ENCODE results near the gene SKIC8. TPM values are rescaled to one million over a fixed set of nuclear protein-coding genes. Genes with fewer than 3 reads are reported as not detected.

SKIC8 gene
- total RNA-seq (2014; rRNA removed; shearing (Covaris generic)): 64.0 and 74.8 TPM in 2 replicates

DNA sequence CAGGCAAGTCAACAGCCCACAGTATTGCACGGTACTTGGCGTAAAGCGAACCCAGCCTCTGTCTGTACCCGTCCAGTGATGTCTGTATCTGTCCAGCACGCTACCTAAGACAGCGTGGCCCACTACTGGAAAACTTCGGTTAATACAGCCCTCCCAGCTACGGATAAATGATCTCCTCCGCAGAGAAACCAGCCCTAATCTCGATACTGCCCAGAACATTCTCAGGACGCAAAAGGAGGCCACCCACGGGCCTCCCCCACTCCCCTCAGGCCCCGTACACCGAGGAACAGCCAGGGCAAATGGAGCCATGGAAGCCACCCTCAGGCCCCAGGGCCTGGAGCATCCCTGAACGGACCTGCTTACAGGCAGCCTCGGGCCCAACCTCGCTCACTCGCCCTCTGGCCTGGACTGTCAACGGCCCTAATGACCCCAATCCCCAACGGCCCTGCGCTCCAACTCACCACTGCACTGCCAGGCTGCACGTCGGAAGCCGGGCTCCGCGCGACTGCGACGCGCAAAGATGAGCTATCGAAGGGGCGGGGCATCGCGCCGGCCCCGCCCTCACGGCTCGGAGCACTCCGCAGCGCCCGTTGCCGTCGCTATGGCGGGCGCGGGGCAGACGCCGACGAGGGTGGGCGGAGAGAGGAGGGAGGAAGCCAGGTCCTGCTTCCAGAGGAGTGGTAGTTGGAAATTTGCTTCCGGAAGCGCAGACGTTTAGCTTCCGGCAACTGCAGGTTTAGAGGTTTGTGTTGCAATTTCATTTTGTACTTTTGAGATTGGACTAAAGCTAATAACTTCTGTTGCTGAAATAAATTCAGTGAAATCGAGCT is at the start of gene SKIC8:
Gene SKIC8, minus strand, starts transcription at position 509 of the 830 bp plus-strand sequence. CDS start 3,923 bp downstream, outside the sequence.
- DNase-seq (ENCODE audit: low spot score): peak; percentile 98

DNA sequence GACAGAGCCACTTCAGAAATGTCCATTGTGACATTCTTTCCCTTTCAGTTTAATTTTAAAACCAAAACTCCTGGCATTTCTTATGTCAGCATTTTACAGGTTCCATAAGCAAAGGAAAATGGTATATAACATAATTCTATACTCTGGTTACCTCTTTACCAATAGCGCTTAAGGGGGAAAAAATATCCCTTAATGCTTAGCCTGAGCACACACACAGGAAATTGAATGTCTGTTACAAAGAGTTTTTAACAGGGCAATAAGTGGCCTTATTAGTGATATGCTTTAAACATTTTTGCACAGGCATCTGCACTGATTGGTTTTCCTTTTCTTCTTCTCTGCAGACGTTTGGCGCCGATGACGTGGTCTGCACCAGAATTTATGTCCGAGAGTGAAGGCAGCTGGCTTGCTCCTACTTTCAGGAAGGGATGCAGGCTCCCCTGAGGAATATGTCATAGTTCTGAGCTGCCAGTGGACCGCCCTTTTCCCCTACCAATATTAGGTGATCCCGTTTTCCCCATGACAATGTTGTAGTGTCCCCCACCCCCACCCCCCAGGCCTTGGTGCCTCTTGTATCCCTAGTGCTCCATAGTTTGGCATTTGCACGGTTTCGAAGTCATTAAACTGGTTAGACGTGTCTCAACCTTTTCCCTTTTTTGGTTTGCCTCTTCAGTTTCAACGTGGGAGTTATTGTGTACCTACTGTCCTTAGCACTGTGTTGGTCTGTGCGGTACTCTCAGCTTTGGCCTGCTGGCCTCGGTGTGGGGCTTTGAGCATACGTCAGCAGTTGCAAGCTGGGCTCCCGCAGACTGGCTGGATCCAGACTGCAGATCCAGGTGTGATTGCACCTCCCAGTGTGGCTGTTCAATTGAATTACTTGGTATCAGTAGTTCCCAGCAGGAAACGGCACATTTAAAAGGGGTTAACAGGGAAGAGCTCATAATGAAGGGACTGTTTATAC is 48.5 kb upstream of the SKIC8 start:
- DNase-seq (ENCODE audit: low spot score): no peak

DNA sequence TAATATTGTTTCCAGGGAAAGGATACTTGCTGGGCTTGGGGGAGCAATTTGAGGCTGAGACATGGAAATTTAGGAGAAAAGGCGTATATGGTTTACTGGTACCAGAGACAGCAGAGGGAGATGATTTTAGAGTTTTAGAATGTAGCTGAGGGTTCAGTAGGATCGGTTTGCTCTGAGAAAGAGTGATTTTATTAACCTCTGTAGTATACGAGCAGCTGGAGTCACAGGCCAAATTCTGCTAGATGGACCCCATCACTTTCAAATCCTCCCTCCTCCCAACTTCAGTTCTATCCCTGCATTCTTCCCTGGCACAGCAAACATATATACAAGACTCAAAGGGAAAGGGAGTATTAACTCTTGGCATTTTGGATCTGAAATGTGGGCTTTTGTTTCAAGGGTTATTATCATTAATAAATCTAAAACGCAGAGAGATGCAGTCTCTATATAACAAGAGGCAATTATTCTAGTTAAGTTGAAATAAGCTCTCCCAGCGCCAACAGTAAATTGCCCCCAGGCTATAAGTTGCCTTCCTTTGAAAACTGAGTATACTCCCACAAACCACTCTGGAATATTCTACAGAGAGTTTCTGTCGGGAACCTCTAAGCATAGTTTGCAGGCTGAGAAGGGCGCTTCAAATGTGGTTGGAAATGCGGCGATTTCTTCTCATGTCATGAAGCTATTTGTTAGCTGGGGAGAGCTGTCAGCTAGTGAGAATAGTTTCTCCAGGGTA is 46.2 kb upstream of the SKIC8 start:
- DNase-seq (ENCODE audit: low spot score): no peak

DNA sequence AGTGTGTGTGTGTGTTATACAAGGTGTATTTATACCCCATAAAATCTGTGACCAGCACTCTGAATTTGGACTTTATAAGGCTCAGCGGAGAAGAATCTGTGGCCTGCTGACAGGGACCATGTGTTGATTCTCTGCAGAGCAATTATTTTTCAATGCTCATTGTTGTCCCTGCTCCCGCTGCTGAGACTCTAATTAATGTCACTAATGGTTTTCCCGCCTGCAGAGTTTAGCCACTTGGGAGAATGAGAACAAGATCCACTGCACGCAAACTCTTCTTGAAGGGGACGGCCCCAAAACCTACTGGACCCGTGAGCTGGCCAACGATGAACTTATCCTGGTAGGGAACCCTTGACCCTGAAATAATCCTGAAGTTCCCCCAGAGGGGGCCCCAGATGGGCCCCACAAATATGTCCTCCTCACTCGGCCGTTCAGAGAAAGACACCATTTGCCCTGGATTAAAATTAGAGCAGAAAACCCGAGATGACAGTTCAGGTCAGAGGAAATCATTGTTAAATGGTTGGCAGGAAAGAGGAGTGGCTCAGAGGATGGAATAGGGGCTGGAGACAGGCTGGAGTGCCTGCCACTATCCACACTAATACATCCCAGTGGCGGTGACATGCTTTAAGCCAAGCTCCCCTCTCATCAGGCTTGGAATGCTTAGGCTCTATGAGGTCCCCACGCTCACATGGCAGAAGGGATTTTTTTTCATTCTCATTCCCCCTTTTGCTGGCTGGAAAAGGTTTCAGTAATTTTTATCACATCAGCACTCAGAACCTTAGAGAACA is 44.1 kb upstream of the SKIC8 start:
- DNase-seq (ENCODE audit: low spot score): no peak

DNA sequence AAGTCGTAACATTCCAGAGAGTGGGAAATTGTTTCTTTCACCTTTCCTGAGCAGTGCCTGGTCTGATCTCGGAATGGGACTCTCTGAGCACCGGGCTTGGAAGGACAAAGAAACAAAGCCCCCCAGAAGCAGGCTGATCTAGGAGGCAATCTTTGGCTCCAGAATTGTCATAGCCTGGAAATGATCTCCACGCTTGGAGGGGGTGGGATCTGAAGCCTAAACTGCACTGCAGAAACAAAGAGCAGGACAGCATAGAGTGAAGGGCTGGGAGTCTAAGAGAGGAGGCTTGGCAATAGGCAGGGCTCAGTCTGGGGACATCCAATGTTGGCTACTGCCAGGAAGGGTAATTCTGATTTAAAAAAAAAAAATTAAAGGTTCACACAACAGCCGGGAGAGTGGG is 42.6 kb upstream of the SKIC8 start:
- DNase-seq (ENCODE audit: low spot score): no peak

DNA sequence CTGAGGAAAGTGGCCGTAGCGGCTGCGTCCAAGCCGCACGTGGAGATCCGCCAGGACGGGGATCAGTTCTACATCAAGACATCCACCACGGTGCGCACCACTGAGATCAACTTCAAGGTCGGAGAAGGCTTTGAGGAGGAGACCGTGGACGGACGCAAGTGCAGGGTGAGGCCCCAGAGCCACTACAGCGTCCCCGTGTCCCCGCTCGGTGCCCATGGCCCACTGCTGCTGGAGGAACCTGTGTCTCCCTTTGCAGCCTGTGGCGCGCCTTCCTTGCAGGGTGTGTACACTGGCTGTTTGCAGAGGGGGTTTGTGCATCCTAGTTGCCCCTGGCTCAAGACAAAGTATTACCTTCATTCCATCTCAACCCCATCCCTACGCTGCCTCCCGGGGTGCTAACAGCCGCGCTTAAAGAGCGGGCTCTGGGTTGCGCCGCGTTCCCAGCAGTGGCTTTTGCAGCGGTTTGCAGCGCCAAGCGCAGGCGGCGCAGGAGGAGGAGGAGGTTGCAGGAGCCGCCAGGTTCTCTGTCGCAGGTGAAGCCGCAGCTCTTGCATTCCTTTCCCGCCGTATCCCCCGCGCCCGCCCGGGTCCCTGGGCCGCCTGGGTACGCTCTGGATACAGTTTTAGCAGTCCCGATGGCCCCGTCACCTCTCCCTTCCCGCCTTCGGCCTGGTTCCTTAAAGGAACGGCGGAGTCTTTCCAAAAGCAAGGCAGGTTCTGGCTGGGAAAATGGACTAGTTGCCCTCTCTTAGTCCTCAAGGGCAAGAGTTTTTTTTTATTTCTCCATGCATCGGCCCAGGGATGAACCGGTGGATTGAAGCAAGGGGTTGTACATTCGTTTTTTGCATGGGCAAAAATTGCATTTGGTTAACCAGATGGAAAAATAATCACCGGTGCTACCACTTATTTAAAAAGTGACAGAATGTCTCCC is 41.9 kb upstream of the SKIC8 start:
- no peak for DNase-seq (ENCODE audit: low spot score)

DNA sequence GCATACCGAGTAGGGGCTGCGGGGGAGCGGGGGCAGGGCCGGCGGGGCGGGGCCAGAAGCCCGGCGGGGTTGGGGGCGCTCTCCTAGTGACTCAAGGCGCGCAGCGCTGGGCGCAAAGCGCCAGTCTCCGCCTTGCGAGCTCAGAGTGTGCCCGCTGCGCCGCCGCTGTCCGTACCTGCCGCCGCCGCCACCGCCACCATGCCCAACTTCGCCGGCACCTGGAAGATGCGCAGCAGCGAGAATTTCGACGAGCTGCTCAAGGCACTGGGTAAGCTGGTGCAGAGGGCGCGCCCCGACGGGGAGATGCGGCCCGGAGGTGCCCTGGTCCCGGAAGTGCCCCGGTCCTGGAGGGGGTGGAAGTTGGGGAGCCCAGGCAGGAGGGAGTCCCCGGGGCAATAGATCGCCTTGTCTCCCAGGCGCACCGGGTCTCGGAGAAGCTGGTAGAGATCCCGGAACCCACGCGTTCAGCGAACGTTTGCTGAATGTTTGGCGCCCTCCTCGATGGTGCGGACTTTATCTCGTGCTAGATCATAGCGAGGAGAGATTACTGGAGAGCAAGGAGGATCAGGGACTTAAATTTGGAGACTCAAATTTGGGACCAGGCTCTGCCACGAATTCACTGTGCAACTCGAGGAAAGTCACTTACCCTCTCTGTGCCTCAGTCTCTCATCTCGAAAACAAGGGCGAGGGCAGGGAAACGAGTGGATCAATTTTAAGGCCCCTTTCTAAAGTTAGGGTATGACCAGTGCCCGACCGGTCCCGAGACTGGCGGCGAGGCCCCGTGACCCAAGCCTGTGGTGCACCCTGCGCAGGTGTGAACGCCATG is 41.0 kb upstream of the SKIC8 start, which contains the start of gene CRABP1:
Gene CRABP1, plus strand, starts transcription at position 123 of the 826 bp plus-strand sequence. Its CDS starts 76 bp downstream, at position 199.
- no peak for DNase-seq (ENCODE audit: low spot score)

DNA sequence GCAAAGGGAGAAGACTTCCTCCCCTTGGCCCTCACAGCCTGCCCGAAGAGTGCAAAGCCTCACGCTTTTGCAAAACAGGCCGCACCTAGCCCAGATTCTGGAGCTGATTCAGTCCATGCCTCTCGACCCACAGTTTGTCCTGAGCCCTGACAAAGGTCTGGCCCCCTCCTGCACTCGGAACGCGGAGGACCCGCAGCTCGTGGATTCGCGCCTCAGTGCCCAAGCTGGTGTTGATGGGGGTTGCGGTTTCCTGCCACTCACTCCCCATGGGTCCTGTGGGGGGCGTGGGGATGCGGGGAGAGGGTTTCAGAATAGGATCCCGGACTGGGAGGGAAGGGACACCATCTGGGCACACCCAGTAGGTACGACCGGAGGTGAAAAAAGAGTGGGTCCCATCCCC is 40.1 kb upstream of the SKIC8 start:
- DNase-seq (ENCODE audit: low spot score): no peak

DNA sequence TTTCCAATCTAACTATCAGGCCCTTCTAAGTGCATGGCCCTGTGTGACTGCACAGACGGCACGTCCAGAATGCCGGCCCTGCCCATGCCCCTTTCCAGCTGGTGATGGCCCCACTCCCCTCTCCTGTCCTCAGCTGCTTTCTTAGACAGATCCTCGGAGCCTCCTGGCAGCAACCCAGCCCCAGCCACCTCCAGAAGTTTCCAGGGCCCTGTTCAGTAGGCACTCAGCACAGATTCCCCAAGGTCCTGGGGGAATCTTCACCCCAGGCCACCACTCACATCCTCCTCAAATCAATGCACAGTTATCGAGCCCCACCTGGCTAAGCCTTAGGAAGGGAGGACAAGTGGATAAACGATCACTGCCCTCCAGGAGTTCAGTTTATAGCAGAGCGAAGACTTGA is 39.4 kb upstream of the SKIC8 start:
- DNase-seq (ENCODE audit: low spot score): no peak

DNA sequence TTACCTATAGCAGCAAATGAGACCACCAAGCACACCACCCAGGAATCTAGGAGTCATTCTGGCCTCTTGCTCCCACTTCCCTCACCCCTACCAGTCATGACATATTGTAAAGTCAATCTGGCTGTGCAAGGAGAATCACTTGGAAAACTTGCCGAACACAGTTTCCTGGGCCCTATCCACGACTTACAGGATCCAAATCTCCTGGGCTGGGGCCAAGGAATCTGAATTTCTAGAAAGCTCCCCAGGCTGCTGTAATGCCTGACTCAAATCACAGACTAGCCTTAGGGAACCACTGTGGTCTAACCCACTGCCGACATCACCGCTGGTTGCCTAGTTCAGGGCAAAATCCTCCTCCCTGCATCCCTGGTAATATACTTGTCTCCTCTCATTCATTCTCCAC is 36.6 kb upstream of the SKIC8 start:
- no peak for DNase-seq (ENCODE audit: low spot score)

DNA sequence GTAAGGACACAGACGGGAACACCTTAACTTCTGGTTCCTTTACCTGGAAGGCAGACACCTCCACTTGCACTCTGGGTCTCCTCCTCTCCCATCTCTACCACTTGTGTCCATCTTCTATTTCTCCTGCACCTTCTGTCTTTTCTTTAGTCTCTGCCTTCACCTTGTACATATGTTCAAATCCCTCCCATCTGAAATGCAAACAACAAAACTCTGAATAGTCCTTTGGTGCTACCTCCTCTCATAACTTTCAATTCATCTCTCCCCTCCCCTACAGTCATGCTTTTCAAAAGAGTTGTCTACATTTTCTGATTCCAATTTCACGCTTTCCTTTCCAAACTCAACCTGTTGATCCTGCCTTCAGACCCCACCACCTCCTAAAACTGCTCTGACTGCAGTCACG is 35.4 kb upstream of the SKIC8 start:
- DNase-seq (ENCODE audit: low spot score): no peak

DNA sequence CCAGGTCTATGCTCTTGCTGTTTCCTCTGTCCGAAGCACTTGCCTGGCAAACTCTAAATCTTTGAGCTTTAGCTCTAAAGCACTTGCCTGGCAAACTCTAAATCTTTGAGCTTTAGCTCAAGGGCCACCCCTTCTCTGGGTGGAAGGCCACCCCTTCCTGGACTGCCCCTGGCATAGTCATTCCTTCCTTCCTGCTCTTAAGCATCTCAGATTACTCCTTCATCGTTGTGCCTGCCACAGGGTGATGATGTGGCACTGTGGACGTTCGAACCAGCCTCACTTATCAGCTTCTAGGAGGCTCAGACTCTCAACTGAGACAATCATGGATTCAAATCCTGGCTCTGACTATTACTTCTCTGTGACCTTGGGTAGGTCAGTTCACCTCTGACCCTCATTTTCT is 30.2 kb upstream of the SKIC8 start:
- no peak for DNase-seq (ENCODE audit: low spot score)

DNA sequence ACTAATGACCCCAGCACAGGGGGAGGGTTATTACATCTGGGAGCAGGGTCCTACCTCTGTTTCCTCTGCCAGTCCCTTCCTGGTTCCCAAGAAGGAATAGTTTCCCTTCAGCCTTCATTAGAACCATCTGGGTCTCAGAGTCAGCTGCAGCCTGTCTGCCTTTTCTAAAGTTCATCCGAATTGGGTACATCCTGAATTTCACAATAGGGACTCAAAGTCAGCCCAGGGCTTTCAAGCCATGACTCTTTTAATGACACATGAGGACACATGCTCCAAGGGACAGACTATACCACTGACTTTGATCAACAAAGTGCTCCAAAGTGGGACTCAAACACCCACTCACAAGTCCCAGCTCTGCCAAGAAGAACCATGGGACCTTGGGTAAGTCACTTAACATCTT is 28.1 kb upstream of the SKIC8 start:
- DNase-seq (ENCODE audit: low spot score): no peak

DNA sequence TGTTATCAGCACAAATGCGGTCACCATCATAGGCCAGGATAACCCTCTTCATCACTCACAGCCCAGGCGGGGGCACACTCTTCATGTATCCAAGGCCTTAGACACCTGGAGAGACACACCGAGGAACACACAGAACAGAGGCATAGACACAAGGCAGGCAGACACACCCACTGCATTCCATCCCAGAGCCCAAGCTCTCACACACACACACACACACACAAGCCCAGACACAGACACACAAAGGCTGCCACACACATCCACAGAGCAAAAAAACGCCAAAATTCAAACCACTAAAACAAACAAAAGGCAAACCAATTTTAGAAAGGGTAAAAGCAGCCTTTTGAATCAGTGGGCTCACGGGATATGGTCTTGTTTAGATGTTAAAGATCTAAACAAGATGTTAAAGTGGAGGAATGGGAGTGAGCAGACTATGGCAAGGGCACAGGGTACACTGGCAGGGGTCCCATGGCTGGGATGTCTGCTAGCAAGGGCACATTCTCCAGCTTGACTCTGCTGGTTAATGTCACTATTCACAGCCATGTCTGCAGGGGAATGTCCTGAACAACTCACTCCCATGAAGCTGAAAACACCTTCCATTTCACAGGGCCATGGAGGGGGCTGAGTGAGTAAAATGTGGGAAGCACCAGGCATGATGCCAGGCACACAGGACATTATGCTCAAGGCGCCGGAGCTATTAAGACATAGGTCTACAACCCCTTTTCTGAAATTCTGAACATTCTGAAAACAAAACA is 25.9 kb upstream of the SKIC8 start:
- no peak for DNase-seq (ENCODE audit: low spot score)

DNA sequence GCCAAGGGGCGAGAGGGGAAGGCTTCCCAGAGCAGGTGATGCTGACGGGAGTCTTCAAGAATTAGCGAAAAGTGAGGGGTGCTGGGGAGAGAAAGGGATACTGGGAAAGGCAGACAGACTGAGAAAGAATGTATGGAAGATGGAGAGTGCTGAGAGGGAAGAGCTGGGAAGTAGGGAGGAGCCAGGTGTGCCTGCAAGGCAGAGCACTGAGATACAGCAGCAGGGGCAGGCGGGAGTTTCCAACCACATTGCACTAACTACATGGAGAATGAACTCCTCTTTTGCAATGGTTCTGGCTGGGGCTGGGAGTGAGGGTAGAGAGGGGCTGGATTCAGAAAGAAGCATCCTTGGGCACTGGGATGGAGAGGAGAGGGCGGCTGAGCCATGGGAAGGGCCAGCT is 24.7 kb upstream of the SKIC8 start:
- no peak for DNase-seq (ENCODE audit: low spot score)

DNA sequence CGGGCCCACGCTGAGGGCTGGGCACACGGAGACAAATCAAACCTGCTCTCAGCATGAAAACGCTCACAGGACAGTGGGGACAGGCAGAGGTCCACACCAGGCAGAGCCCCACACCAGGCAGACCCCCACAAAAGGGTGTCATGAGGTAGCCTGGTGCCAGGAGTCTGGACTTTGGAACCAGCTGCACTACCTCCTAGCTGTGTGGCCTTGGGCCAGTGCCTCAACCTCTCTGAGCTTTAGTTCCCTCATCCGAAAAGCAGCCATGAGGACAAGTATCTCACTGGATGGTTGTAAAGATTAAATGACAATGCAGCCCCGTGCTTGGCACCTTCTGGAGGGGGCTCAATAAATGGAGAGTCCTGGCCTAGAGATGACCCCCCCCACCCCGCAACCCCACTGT is 24.3 kb upstream of the SKIC8 start:
- DNase-seq (ENCODE audit: low spot score): no peak

DNA sequence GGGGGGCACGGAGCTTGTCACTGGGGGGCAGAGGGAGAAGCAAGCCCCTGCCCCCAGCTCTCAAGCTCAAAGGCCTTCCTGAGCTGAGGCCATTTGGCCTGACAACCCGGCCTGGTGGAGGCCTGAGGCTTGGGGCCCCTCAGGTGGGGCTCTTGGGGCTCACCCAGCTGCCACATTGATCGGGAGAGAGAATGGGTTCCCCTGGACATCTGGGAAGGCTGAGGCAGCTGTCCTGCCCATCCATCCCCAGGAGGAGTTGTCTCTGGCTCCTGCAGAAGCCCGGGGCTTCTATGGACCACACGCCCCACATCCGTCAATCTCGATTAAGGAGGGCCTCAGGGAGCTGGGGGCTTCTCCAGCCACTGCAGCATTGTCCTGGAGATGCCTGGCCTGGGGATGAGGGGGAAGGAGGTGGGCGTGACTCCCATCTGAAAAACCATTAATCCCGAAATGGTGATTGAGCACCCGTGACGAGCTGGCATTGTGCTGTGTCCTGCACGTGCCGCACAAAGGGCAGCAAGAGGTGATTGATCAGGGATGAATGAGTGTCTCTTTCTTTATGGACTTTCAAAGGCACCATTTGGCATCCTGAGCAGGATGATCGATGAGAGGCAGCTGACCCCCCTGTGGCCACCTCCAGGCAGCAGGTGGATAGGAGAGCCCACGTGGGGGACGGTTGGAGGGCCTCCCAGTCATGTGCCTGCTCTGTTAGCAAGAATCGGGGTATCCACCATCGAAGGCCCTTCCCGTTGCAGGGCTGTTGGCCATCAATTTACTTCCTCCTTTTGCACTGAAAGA is 23.5 kb upstream of the SKIC8 start:
- DNase-seq (ENCODE audit: low spot score): no peak

Data from HT-29 (cell line).